GM06990 (cell line): ENCODE measurements around the gene HIVEP3.

Source experiments
- DNase-seq: peaks from one replicate; pipeline ENCODE4 v3.0.0-alpha.2; 2011; ENCODE audit not compliant: insufficient read length; ENCODE audit errors: extremely low read depth
- H3K27me3 ChIP-seq: replicated peaks from 2 replicates; pipeline ENCODE4 v1.6.0; 2011; ENCODE audit warnings: low read length; ENCODE audit not compliant: control insufficient read depth, insufficient read depth
- H3K36me3 ChIP-seq: 2 replicates; pipeline ENCODE4 v1.5.1; 2011; ENCODE audit warnings: low read length; ENCODE audit not compliant: control insufficient read depth, insufficient read depth
- H3K4me3 ChIP-seq: replicated peaks from 2 replicates; pipeline ENCODE4 v1.5.1; 2011; ENCODE audit warnings: low read depth, mild to moderate bottlenecking, control low read depth, low read length
- TF ChIP-seq, protein P1 (sequence below): IDR thresholded peaks from 2 replicates; pipeline ENCODE4 v1.5.1; 2011; ENCODE audit warnings: low read length, control low read depth, mild to moderate bottlenecking, inconsistent platforms; ENCODE audit not compliant: insufficient read depth, poor library complexity, severe bottlenecking

The HIVEP3 gene

GRCh38 chr1:41734201-41734970 is 184.3 kb downstream of the HIVEP3 start:
- H3K27me3 ChIP-seq: no peaks in the 10 kb centered on the region
- TF ChIP-seq, protein P1, sequence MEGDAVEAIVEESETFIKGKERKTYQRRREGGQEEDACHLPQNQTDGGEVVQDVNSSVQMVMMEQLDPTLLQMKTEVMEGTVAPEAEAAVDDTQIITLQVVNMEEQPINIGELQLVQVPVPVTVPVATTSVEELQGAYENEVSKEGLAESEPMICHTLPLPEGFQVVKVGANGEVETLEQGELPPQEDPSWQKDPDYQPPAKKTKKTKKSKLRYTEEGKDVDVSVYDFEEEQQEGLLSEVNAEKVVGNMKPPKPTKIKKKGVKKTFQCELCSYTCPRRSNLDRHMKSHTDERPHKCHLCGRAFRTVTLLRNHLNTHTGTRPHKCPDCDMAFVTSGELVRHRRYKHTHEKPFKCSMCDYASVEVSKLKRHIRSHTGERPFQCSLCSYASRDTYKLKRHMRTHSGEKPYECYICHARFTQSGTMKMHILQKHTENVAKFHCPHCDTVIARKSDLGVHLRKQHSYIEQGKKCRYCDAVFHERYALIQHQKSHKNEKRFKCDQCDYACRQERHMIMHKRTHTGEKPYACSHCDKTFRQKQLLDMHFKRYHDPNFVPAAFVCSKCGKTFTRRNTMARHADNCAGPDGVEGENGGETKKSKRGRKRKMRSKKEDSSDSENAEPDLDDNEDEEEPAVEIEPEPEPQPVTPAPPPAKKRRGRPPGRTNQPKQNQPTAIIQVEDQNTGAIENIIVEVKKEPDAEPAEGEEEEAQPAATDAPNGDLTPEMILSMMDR: no peak
- no peak overlapping the region for H3K4me3 ChIP-seq
- DNase-seq: no peak
- no peaks in the 10 kb centered on the region for H3K36me3 ChIP-seq

- TF ChIP-seq, protein P1: no peak
- no peaks in the 10 kb centered on the region for H3K27me3 ChIP-seq
Observed at GRCh38 chr1:41733725-41734124, 185.0 kb downstream of the HIVEP3 start.

DNA sequence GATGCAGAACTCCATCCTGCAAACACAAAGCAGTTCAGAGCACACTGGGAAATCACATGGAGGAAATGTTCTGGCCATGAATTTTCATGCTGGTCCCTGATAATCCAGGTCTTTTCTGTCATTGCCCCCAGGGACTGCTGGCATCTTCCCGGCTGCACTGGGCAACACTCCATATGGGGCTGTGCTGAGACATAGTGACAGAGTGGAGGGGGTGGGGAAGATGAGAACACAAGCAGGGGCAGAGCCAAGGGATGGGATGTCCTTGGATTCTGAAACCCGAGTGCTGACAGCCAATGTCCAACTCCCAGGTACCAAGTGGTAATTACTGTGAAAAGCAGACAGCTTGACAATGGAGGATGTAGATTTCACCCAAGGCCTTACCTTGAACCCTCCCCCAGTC is 185.7 kb downstream of the HIVEP3 start:
- no peak for DNase-seq
- TF ChIP-seq, protein P1: no peak
- H3K36me3 ChIP-seq: no peaks in the 10 kb centered on the region
- no peak overlapping the region for H3K4me3 ChIP-seq
- H3K27me3 ChIP-seq: no peaks in the 10 kb centered on the region

More at GRCh38 chr1:41733725-41734124, 185.0 kb downstream of the HIVEP3 start:
- DNase-seq: no peak
- Histone ChIP-seq H3K36me3 (no peaks in the 10 kb centered on the region), H3K4me3 (no peak overlapping the region)

GRCh38 chr1:41731516-41732030 is 187.1 kb downstream of the HIVEP3 start:
- H3K4me3 ChIP-seq: no peak overlapping the region
- H3K36me3 ChIP-seq: no peaks in the 10 kb centered on the region
- H3K27me3 ChIP-seq: no peaks in the 10 kb centered on the region
- TF ChIP-seq, protein P1: no peak
- DNase-seq: no peak

DNA sequence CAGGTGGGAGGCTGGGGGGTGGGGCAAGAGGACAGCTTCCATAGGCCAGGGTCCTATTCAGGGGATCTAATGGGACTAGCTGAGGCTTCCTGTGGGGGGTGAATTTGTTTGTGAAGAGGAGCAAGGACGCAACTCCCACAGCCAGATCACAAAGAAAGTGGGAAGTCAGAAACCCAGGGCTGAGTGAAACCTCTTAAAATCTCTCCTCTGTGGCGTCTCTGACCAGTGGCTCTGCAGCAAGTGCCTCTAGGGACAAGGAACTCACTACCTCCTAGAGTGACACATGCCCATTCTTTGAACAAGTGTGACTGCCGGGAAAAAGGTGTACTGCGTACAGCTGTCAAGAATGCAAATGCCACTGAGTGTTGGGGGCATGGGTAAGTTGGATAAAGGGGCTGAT is 187.9 kb downstream of the HIVEP3 start:
- Histone ChIP-seq H3K27me3 (no peaks in the 10 kb centered on the region), H3K4me3 (no peak overlapping the region), H3K36me3 (no peaks in the 10 kb centered on the region)
- TF ChIP-seq, protein P1: no peak
- no peak for DNase-seq
